ENCODE data around the gene TUBA1B.

The TUBA1B gene

GRCh38 chr12:49089821-49090773 lies 41.1 kb downstream of the TUBA1B start:
- Histone ChIP-seq H3K4me3 (ENCODE audit: low read depth, low read length) (no peak overlapping the region), H3K9ac (no peak overlapping the region), H3K36me3 (ENCODE audit: control insufficient read depth, insufficient read depth, low read length) (no peaks in the 10 kb centered on the region), H3K79me2 (no peaks in the 10 kb centered on the region), H3K4me2 (ENCODE audit: low read length) (peak overlapping the region; percentile 58), H3K9me3 (ENCODE audit: control insufficient read depth, low read length) (no peaks in the 10 kb centered on the region), H3K4me1 (peaks cover 13% of the 10 kb centered on the region), H2AFZ (peak overlapping the region; percentile 30), H3K27ac (no peak overlapping the region), H3K27me3 (ENCODE audit: control insufficient read depth, insufficient read depth, low read length) (peaks cover 27% of the 10 kb centered on the region)
- TF ChIP-seq CTCF (IDR thresholded peaks at IDR 0.05) = no peak

GRCh38 chr12:49088932-49089330 lies 42.3 kb downstream of the TUBA1B start:
- Histone ChIP-seq H3K9ac (no peak overlapping the region), H3K27ac (no peak overlapping the region), H3K79me2 (no peaks in the 10 kb centered on the region), H2AFZ (no peak overlapping the region), H3K4me3 (ENCODE audit: low read depth, low read length) (no peak overlapping the region), H3K4me2 (ENCODE audit: low read length) (no peak overlapping the region), H3K4me1 (peaks cover 13% of the 10 kb centered on the region), H3K36me3 (ENCODE audit: control insufficient read depth, insufficient read depth, low read length) (no peaks in the 10 kb centered on the region), H3K9me3 (ENCODE audit: control insufficient read depth, low read length) (no peaks in the 10 kb centered on the region), H3K27me3 (ENCODE audit: control insufficient read depth, insufficient read depth, low read length) (peaks cover 27% of the 10 kb centered on the region)
- TF ChIP-seq CTCF (IDR thresholded peaks at IDR 0.05) = no peak

GRCh38 chr12:49088150-49088931 lies 42.9 kb downstream of the TUBA1B start:
- peak; percentile 81 for TF ChIP-seq CTCF (IDR thresholded peaks at IDR 0.05)
- H3K9me3 ChIP-seq (ENCODE audit: control insufficient read depth, low read length) = no peaks in the 10 kb centered on the region
- peak overlapping the region; percentile 6 for H3K4me3 ChIP-seq (ENCODE audit: low read depth, low read length)
- H3K4me1 ChIP-seq = peaks cover 13% of the 10 kb centered on the region
- H3K4me2 ChIP-seq (ENCODE audit: low read length) = peak overlapping the region; percentile 42
- H3K79me2 ChIP-seq = no peaks in the 10 kb centered on the region
- no peak overlapping the region for H3K27ac ChIP-seq
- H3K27me3 ChIP-seq (ENCODE audit: control insufficient read depth, insufficient read depth, low read length) = peaks cover 25% of the 10 kb centered on the region
- H3K9ac ChIP-seq = no peak overlapping the region
- no peaks in the 10 kb centered on the region for H3K36me3 ChIP-seq (ENCODE audit: control insufficient read depth, insufficient read depth, low read length)
- peak overlapping the region; percentile 66 for H2AFZ ChIP-seq

GRCh38 chr12:49086116-49086515 lies 45.1 kb downstream of the TUBA1B start:
- peaks cover 7% of the 10 kb centered on the region for H3K4me1 ChIP-seq
- H3K27ac ChIP-seq = no peak overlapping the region

More at GRCh38 chr12:49086116-49086515, 45.1 kb downstream of the TUBA1B start:
- Histone ChIP-seq H3K27me3 (ENCODE audit: control insufficient read depth, insufficient read depth, low read length) (peaks cover 11% of the 10 kb centered on the region), H3K9ac (no peak overlapping the region), H3K4me2 (ENCODE audit: low read length) (no peak overlapping the region), H2AFZ (no peak overlapping the region), H3K9me3 (ENCODE audit: control insufficient read depth, low read length) (no peaks in the 10 kb centered on the region), H3K36me3 (ENCODE audit: control insufficient read depth, insufficient read depth, low read length) (no peaks in the 10 kb centered on the region), H3K4me3 (ENCODE audit: low read depth, low read length) (no peak overlapping the region), H3K79me2 (no peaks in the 10 kb centered on the region)
- TF ChIP-seq CTCF (IDR thresholded peaks at IDR 0.05) = no peak

Data from parathyroid adenoma (tissue), 2 donors.